GM21717 (cell line): ENCODE results near the gene DPPA3.
"Not testable (repeated sequence)": the region's sequence is repeated elsewhere in the genome, so short reads cannot be mapped to it uniquely, and the experiment has no call there.

Experiments used
- ATAC-seq: cut with Tn5 transposase; IDR thresholded peaks from one replicate; pipeline ENCODE4 v1.9.1; 2021; ENCODE audit warnings: mild to moderate bottlenecking, moderate library complexity; ENCODE audit not compliant: unreplicated experiment

The DPPA3 gene

DNA sequence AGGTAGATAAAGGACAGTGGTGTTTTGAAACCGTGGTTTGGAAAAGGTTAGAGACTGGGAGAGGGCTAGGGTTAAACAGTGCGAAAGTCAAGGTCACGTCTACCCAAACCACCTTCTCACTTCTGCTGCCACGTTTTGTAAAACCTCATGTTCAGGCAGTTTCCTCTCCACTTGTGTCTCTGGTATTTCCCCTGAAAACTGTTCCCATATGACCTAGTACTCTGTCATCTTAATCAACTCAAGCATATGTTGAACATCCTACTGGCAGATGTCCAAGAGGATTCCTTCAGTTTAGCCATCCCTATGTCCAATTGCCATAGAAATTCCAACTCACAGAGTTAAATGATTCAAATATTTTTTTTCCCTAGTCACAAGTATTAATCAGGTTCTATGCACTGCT is 18.5 kb downstream of the DPPA3 start:
- no peak for ATAC-seq

DNA sequence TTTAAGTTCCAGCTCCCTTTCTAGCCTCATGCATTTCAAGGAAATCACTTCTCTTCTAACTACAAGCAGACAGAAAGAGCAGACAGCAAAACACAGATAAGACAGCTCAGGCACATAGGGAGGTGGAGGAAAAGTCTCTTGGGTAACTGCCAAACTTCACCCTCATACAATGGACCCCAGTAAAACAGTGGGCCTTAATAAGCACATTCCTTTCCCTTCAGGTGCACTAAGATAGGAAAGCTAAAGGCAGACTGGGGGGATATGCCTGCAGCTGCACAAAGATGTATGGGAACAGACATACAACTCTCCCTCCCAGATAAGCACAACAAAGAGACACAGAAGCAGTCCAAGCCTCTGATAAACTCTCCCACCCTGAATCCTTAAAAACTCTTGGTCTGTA is 19.8 kb downstream of the DPPA3 start:
- ATAC-seq, result not testable (repeated sequence)

GRCh38 chr12:7731486-7731885 is 20.3 kb downstream of the DPPA3 start:
- ATAC-seq, result no peak

GRCh38 chr12:7732993-7733392 is 21.8 kb downstream of the DPPA3 start:
- ATAC-seq, result no peak

DNA sequence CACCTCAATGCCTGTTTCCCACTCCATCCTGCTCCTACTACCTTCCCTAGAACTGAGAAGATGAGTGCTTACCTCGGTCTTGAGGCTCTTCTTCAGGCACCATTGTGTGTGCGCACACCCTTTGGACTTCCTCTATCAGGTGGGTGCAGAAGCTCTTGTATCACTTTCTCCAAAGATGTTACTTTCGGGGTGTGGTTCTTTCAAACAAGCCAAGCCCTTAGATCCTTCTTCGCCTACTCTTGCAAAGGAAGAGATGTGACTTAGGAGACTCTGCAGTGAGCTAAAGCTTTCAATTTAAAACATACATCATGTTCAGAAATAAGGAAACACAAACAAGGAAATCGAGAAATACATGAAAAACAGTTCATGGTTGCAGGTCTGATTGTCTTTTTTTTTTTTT is 36.0 kb downstream of the DPPA3 start, which contains the start of gene CLEC4C:
CLEC4C (minus strand) TSS at position 130 of the 400 bp plus-strand sequence; CDS start at position 103, 27 bp downstream.
- no peak for ATAC-seq

DNA sequence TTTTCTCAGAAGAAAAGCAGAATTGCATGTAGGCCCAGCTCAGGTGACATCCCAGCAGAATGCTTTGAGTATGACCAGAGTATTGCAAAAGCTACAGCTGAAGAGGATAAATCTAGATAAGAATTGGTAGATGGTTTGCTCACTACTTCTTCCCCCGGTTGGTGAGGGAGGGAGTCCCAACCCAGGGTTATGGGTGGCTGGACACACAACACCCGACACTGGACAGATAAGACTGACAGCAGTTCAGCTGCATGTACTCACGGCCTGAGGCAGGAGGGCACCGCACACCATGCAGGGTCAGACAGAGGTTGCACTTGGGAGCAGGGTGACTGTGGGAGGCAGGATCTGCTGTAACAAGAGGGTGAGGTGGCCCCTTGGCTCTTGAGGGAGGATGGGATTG is 37.6 kb downstream of the DPPA3 start:
- no peak for ATAC-seq

GRCh38 chr12:7749442-7749841 is 38.2 kb downstream of the DPPA3 start:
- no peak for ATAC-seq

DNA sequence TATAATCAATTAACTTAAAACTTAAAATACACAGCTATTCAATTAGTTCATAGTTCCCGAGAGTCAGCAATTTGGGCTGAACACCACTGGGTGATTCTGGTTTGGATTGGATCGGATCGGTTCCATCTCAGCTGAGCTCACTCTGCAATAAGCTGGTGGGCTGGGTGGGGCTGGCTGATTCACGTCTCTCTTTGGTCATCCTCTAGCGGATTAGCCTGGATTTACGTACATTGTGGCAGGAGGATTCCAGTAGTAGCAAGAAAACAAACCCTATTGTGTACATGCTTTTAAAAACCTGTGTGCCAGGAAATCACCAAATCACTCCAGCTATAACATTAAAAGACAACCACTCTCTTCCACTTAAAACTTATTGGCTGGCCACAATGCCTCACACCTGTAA is 39.1 kb downstream of the DPPA3 start:
- ATAC-seq, result no peak

DNA sequence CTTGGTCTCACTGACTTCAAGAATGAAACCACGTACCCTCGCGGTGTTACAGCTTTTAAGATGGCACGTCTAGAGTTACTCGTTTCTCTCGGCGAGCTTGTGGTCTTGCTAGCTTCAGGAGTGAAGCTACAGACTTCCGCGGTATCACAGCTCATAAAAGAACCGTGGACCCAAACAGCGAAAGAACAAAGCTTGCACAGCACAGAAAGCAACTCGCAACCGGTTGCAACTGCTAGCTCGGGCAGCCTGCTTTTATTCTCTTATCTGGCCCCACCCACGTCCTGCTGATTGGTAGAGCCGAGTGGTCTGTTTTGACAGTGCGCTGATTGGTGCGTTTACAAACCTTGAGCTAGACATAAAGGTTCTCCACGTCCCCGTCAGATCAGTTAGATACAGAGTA is 40.2 kb downstream of the DPPA3 start:
- ATAC-seq, result no peak

DNA sequence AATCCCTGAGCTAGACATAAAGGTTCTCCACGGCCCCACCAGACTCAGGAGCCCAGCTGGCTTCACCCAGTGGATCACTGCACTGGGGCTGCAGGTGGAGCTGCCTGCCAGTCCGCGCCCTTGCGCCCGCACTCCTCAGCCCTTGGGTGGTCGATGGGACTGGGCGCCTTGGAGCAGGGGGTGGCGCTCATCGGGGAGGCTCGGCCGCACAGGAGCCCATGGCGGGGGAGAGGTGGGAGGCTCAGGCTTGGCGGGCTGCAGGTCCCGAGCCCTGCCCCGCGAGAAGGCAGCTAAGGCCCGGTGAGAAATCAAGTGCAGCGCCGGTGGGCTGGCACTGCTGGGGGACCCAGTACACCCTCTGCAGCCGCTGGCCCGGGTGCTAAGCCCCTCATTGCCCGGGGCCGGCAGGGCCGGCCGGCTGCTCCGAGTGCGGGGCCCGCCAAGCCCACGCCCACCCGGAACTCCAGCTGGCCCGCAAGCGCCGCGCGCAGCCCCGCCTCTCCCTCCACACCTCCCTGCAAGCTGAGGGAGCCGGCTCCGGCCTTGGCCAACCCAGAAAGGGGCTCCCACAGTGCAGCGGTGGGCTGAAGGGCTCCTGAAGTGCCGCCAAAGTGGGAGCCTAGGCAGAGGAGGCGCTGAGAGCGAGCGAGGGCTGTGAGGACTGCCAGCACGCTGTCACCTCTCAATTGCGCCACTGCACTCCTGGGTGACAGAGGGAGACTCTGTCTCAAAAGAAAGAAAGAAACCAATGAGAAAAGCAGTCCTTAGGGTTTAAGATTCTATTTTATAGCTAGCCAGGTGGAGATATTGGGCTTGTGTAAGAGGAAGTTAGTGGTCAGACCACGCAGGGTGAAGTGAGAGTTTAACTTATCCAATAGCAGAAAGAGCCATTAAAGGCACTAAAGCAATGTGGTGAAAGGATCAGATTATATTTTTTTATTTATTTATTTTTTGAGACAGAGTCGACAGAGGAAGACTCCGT is 41.0 kb downstream of the DPPA3 start:
- not testable (repeated sequence) for ATAC-seq

- not testable (repeated sequence) for ATAC-seq
These were observed 44.4 kb downstream of the DPPA3 start for GRCh38 chr12:7755668-7756067.

- no peak for ATAC-seq
These were observed 45.8 kb downstream of the DPPA3 start for GRCh38 chr12:7756993-7757392.

- no peak for ATAC-seq
These were observed 47.5 kb downstream of the DPPA3 start for GRCh38 chr12:7758766-7759140.
